ENCODE measurements around the gene AEBP1. TPM values are rescaled to one million over a fixed set of nuclear protein-coding genes. Genes with fewer than 3 reads are reported as not detected.

Gene AEBP1
- total and polyA plus RNA-seq, 9 of the 15 experiments (the other 6 are each of a cell fraction or from before 2014, with no cell fraction given), result 0.03 to 0.78 (median 0.30) TPM; not detected in 2

GRCh38 chr7:44157116-44158080, 53.3 kb downstream of the AEBP1 start (continued):
- TF ChIP-seq MAZ (CRISPR knock-in tag; conservative IDR thresholded peaks at IDR 0.05 in 1 of 2, IDR thresholded peaks at IDR 0.05 in 1 of 2) (no peak), RCOR1 (IDR thresholded peaks at IDR 0.05; ENCODE audit: borderline replicate concordance in 1 of 2, low read depth in 2 of 2, low read length in 2 of 2) (peak in 1 of 2 experiments; percentile 73; a peak in 2 of 4 replicates), ZNF445 (CRISPR knock-in tag; IDR thresholded peaks at IDR 0.05; ENCODE audit: low read depth) (no peak), ZNF551 (CRISPR knock-in tag; IDR thresholded peaks at IDR 0.05) (no peak), MTF1 (CRISPR knock-in tag; IDR thresholded peaks at IDR 0.05; ENCODE audit: borderline replicate concordance) (no peak), JUN (IDR thresholded peaks at IDR 0.05; ENCODE audit: borderline replicate concordance, low read depth, low read length) (no peak), JUN (CRISPR knock-in tag; IDR thresholded peaks at IDR 0.05; ENCODE audit: borderline replicate concordance) (no peak), MBD2 (IDR thresholded peaks at IDR 0.05; ENCODE audit: borderline replicate concordance, low read depth) (no peak), NR0B1 (IDR thresholded peaks at IDR 0.05; ENCODE audit: partially characterized antibody) (no peak), JUNB (CRISPR knock-in tag; conservative IDR thresholded peaks at IDR 0.05) (no peak), NFRKB (IDR thresholded peaks at IDR 0.05; ENCODE audit: low read depth) (no peak), ZSCAN29 (IDR thresholded peaks at IDR 0.05) (no peak), UBTF (IDR thresholded peaks at IDR 0.05; ENCODE audit: borderline replicate concordance in 1 of 2, low read depth in 2 of 2, low read length in 2 of 2) (peak in 1 of 2 experiments; percentile 75; a peak in 1 of 4 replicates), HNRNPLL (IDR thresholded peaks at IDR 0.05; ENCODE audit: low read depth, low read length, poor library complexity, severe bottlenecking) (no peak), ZNF695 (CRISPR knock-in tag; IDR thresholded peaks at IDR 0.05) (no peak)
- TF ChIP-seq, protein P1, sequence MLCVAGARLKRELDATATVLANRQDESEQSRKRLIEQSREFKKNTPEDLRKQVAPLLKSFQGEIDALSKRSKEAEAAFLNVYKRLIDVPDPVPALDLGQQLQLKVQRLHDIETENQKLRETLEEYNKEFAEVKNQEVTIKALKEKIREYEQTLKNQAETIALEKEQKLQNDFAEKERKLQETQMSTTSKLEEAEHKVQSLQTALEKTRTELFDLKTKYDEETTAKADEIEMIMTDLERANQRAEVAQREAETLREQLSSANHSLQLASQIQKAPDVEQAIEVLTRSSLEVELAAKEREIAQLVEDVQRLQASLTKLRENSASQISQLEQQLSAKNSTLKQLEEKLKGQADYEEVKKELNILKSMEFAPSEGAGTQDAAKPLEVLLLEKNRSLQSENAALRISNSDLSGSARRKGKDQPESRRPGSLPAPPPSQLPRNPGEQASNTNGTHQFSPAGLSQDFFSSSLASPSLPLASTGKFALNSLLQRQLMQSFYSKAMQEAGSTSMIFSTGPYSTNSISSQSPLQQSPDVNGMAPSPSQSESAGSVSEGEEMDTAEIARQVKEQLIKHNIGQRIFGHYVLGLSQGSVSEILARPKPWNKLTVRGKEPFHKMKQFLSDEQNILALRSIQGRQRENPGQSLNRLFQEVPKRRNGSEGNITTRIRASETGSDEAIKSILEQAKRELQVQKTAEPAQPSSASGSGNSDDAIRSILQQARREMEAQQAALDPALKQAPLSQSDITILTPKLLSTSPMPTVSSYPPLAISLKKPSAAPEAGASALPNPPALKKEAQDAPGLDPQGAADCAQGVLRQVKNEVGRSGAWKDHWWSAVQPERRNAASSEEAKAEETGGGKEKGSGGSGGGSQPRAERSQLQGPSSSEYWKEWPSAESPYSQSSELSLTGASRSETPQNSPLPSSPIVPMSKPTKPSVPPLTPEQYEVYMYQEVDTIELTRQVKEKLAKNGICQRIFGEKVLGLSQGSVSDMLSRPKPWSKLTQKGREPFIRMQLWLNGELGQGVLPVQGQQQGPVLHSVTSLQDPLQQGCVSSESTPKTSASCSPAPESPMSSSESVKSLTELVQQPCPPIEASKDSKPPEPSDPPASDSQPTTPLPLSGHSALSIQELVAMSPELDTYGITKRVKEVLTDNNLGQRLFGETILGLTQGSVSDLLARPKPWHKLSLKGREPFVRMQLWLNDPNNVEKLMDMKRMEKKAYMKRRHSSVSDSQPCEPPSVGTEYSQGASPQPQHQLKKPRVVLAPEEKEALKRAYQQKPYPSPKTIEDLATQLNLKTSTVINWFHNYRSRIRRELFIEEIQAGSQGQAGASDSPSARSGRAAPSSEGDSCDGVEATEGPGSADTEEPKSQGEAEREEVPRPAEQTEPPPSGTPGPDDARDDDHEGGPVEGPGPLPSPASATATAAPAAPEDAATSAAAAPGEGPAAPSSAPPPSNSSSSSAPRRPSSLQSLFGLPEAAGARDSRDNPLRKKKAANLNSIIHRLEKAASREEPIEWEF (CRISPR knock-in tag; IDR thresholded peaks at IDR 0.05), result no peak
